NT2/D1 (cell line): ENCODE data around the gene ERC1.
"Not testable (repeated sequence)": the region's sequence is repeated elsewhere in the genome, so short reads cannot be mapped to it uniquely, and the experiment has no call there.

ENCODE experiments used
- DNase-seq: peaks from one replicate; pipeline ENCODE4 v3.0.0-alpha.2; 2011; ENCODE audit warnings: low read depth, low spot score
- H3K27me3 ChIP-seq: 2 replicates; pipeline ENCODE4 v1.6.0; 2011; ENCODE audit warnings: mild to moderate bottlenecking; ENCODE audit not compliant: insufficient read length, insufficient read depth
- H3K36me3 ChIP-seq: 2 replicates; pipeline ENCODE4 v1.6.1; 2011; ENCODE audit warnings: mild to moderate bottlenecking, low read length, mixed read lengths; ENCODE audit not compliant: insufficient read depth, insufficient read length
- H3K4me1 ChIP-seq: 2 replicates; pipeline ENCODE4 v1.5.1; 2011; ENCODE audit not compliant: insufficient read depth, insufficient read length
- H3K4me3 ChIP-seq: 2 replicates; pipeline ENCODE4 v1.5.1; 2011; ENCODE audit warnings: low read depth; ENCODE audit not compliant: insufficient read length
- H3K9ac ChIP-seq: 2 replicates; pipeline ENCODE4 v1.6.0; 2011; ENCODE audit warnings: low read depth; ENCODE audit not compliant: insufficient read length
- H3K9me3 ChIP-seq: 2 replicates; pipeline ENCODE4 v1.5.1; 2011; ENCODE audit warnings: mild to moderate bottlenecking, low read length; ENCODE audit not compliant: insufficient read depth
- SUZ12 ChIP-seq: IDR thresholded peaks from 2 replicates; pipeline ENCODE4 v1.6.1; 2011; ENCODE audit not compliant: insufficient read length, insufficient read depth; ENCODE audit errors: extremely low read depth
- YY1 ChIP-seq: IDR thresholded peaks from 2 replicates; pipeline ENCODE4 v1.6.1; 2011; ENCODE audit not compliant: insufficient read length, insufficient read depth
- ZNF274 ChIP-seq: IDR thresholded peaks from 2 replicates; pipeline ENCODE4 v1.6.1; 2011; ENCODE audit warnings: mild to moderate bottlenecking, low read depth, low read length

Gene ERC1

DNA sequence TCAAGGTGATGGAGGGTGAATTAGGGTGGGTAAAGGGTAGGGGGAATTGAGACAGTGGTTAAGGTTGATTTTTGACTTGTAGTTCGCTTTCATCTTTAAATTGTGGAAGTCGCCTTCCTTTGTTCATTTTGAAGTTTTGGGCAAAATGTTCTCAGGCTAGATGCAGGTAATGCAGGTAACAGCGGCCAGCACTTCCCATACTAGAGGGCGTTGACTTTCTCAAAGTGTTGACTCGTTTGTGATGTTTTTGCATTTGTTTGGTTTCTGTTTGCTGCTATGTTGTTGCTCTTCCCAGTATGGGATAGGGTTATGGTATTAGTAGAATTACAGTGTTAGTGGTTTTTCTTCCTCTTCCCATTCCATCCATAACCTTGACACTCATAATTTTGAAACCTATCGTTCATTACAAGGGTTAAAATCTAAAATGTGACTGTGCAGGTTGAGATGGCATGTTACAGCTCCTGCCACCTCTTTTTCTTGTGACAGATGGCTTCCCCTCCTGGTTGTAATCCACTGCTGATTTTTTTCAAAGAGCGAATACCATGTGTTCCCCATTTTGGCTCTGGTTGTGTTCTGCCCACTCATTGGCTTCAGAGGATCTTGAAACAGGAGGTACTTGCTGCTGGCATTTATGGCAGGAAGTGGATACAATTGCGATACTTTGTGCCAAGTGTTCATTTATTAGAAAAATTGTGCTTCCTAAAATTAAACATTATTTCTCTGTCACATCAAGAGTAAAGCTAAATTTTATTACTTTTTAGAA lies 57.1 kb downstream of the ERC1 start:
- H3K4me1 ChIP-seq, result no peaks in the 10 kb centered on the region
- no peak for DNase-seq
- TF ChIP-seq ZNF274, result no peak
- no peak for TF ChIP-seq YY1
- TF ChIP-seq SUZ12, result no peak

DNA sequence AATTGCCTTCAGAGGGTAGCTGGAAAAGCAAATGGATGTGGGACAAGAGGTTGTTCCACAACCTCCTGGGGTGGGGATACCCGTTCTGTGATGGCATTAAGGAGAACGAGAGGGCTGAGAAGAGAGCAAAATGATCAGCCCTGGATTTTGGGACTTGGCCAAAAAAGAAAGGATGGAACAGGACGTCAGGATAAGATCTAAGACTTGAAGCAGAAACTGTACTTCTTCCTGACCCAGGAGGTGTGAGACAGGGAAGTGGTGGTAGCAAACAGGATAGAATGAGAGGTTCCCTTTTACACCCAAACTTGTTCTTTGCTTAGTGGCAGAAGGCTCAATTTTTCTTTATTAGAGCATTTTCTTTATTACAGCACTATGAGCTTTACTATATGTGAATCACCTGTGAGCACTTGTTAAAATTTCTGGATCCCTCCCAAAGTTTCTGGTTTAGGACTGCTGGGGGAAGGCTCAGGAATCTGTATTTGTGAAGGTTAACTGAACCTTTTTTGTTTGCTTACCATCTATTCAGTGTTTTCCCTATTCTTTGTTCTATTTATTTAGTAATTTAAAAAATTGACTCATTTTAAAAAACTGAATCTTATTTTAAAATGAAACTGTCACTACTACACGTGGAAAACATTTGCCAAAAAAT lies 59.2 kb downstream of the ERC1 start:
- DNase-seq, result no peak
- H3K4me1 ChIP-seq, result no peaks in the 10 kb centered on the region
- H3K36me3 ChIP-seq, result no peaks in the 10 kb centered on the region
- no peaks in the 10 kb centered on the region for H3K9me3 ChIP-seq
- H3K9ac ChIP-seq, result no peak overlapping the region
- no peak overlapping the region for H3K4me3 ChIP-seq
- H3K27me3 ChIP-seq, result no peaks in the 10 kb centered on the region
- TF ChIP-seq ZNF274, result no peak
- TF ChIP-seq SUZ12, result no peak
- no peak for TF ChIP-seq YY1

More for the DNA sequence above, 57.1 kb downstream of the ERC1 start:
- H3K36me3 ChIP-seq, result no peaks in the 10 kb centered on the region
- H3K9ac ChIP-seq, result no peak overlapping the region
- no peak overlapping the region for H3K4me3 ChIP-seq
- no peaks in the 10 kb centered on the region for H3K9me3 ChIP-seq
- no peaks in the 10 kb centered on the region for H3K27me3 ChIP-seq

- H3K9me3 ChIP-seq, H3K4me1 ChIP-seq, H3K27me3 ChIP-seq, H3K36me3 ChIP-seq, H3K4me3 ChIP-seq, H3K9ac ChIP-seq, DNase-seq: not testable (repeated sequence)
These were observed 60.6 kb downstream of the ERC1 start for GRCh38 chr12:1051672-1052071.

DNA sequence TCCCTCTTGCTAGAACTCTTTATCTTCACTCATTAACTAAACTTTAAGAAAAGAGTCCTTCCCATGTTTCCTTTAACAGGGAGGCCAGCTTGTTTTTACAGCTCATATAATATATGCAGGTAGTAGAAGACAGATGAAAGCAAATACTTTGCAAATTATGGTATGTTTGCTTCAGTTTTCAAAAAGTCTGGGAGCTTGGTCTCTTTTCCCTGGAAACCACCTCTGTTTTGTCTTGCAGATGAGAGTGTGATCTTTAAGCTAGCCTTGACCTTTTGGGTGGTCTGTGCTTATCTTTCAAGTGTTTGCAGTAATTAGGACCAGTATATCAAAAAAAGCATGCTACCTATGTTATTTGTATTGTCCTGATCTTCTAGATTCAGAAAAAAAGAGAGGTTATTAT lies 62.7 kb downstream of the ERC1 start:
- H3K9ac ChIP-seq, result no peak overlapping the region
- no peak overlapping the region for H3K4me3 ChIP-seq
- TF ChIP-seq ZNF274 (no peak), SUZ12 (no peak), YY1 (no peak)
- no peaks in the 10 kb centered on the region for H3K36me3 ChIP-seq
- H3K9me3 ChIP-seq, result peaks cover 8% of the 10 kb centered on the region
- DNase-seq, result peak; percentile 70
- H3K4me1 ChIP-seq, result peaks cover 4% of the 10 kb centered on the region
- H3K27me3 ChIP-seq, result no peaks in the 10 kb centered on the region

GRCh38 chr12:1054117-1054870 lies 63.3 kb downstream of the ERC1 start:
- TF ChIP-seq YY1, result no peak
- Histone ChIP-seq H3K4me3 (no peak overlapping the region), H3K9ac (no peak overlapping the region), H3K9me3 (peaks cover 14% of the 10 kb centered on the region), H3K27me3 (no peaks in the 10 kb centered on the region), H3K4me1 (peaks cover 4% of the 10 kb centered on the region), H3K36me3 (no peaks in the 10 kb centered on the region)
- DNase-seq, result peak; percentile 63

DNA sequence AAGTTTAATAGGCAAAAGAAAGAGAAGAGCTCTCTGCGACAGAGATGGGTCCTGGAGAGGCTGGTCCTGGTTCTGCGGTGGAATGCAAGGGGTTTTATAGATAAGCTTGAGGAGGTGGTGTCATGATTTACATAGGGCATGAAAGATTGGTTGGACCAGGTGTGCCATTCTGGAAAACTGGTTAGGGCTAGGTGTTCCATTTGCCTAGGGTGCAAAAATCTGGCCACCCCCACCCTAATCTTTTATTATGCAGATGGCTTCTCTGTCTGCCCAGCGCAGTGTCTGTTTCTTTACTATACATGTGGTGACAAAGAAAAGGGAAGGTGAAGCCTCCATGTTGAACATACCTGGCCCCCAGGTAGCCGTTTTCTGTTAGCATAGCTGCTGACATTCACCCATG lies 65.4 kb downstream of the ERC1 start:
- Histone ChIP-seq H3K4me1 (peaks cover 4% of the 10 kb centered on the region), H3K4me3 (no peak overlapping the region), H3K36me3 (no peaks in the 10 kb centered on the region), H3K27me3 (no peaks in the 10 kb centered on the region), H3K9ac (no peak overlapping the region), H3K9me3 (peaks cover 21% of the 10 kb centered on the region)
- no peak for DNase-seq
- TF ChIP-seq SUZ12, result no peak

GRCh38 chr12:1058423-1058822 lies 67.4 kb downstream of the ERC1 start:
- peaks cover 32% of the 10 kb centered on the region for H3K9me3 ChIP-seq

More at GRCh38 chr12:1058423-1058822, 67.4 kb downstream of the ERC1 start:
- H3K4me1 ChIP-seq, result peaks cover 4% of the 10 kb centered on the region
- DNase-seq, result no peak
- H3K36me3 ChIP-seq, result no peaks in the 10 kb centered on the region
- no peaks in the 10 kb centered on the region for H3K27me3 ChIP-seq
- H3K4me3 ChIP-seq, result no peak overlapping the region
- H3K9ac ChIP-seq, result no peak overlapping the region
- no peak for TF ChIP-seq SUZ12
